Measurements from ENCODE around the gene LUC7L2. TPM values are rescaled to one million over a fixed set of nuclear protein-coding genes. Genes with fewer than 3 reads are reported as not detected.

LUC7L2 gene
- total RNA-seq, 1 experiment from 2014 or later = 74.2 TPM

DNA sequence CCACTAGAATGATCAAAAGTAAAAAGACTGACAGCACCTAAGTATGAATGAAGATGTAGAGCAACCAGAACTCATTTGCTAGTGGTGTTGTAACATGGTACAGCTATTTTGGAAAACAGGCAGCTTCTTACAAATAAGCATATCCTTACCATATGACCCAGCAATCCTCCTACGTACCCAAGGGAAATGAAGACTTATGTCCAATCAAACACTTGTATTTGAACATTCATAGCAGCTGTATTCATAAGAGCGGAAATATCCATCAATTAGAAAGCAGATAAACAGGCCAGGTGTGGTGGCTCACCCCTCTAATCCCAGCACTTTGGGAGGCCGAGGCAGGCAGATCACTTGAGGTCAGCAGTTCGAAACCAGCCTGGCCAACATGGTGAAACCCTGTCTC is 70.7 kb downstream of the LUC7L2 start:
- no peak for DNase-seq
- no peaks in the 10 kb centered on the region for H3K27me3 Mint-ChIP-seq (ENCODE audit: insufficient read depth, unreplicated experiment)
- intact Hi-C loops (cut with micrococcal nuclease; ENCODE audit: unreplicated experiment) = loop anchor here (5.0 kb wide), 1 partner anchor 52 kb away; the partner anchor contains the start of gene KLRG2
- Histone ChIP-seq H3K4me1 (peaks cover 23% of the 10 kb centered on the region), H3K36me3 (ENCODE audit: control insufficient read depth, insufficient read depth, low read length) (no peaks in the 10 kb centered on the region; the same call in 1 of the 2 replicates), H3K27me3 (replicated peaks; ENCODE audit: control insufficient read depth, insufficient read depth, low read length) (no peaks in the 10 kb centered on the region), H3K4me3 (ENCODE audit: low read depth, low read length) (no peak overlapping the region), H3K9me3 (no peaks in the 10 kb centered on the region)
- H3K27ac Mint-ChIP-seq (ENCODE audit: unreplicated experiment) = peak overlapping the region; percentile 31
- BruUV-seq (replicated peaks) = no TSS peak
- POLR2A ChIA-PET = interaction anchor here (1.5 kb wide), 1 partner anchor 71 kb away, joined by 4 read pairs; the partner anchor contains the start of gene LUC7L2
- CTCF ChIA-PET = interaction anchor here (1.2 kb wide), 1 partner anchor 90 kb away, joined by 3 read pairs; no protein-coding TSS in a partner anchor
- TF ChIP-seq, protein P1, sequence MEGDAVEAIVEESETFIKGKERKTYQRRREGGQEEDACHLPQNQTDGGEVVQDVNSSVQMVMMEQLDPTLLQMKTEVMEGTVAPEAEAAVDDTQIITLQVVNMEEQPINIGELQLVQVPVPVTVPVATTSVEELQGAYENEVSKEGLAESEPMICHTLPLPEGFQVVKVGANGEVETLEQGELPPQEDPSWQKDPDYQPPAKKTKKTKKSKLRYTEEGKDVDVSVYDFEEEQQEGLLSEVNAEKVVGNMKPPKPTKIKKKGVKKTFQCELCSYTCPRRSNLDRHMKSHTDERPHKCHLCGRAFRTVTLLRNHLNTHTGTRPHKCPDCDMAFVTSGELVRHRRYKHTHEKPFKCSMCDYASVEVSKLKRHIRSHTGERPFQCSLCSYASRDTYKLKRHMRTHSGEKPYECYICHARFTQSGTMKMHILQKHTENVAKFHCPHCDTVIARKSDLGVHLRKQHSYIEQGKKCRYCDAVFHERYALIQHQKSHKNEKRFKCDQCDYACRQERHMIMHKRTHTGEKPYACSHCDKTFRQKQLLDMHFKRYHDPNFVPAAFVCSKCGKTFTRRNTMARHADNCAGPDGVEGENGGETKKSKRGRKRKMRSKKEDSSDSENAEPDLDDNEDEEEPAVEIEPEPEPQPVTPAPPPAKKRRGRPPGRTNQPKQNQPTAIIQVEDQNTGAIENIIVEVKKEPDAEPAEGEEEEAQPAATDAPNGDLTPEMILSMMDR (IDR thresholded peaks at IDR 0.05; ENCODE audit: insufficient read depth in 1 of 2, low read depth in 1 of 2, low read length in 1 of 2, severe bottlenecking in 1 of 2, unreplicated experiment in 1 of 2) = no peak
- H3K4me1 Mint-ChIP-seq (ENCODE audit: low read depth, unreplicated experiment) = peaks cover 24% of the 10 kb centered on the region
- H3K4me3 Mint-ChIP-seq (ENCODE audit: unreplicated experiment) = no peak overlapping the region
- no peaks in the 10 kb centered on the region for H3K9me3 Mint-ChIP-seq (ENCODE audit: unreplicated experiment)
- H3K36me3 Mint-ChIP-seq (ENCODE audit: insufficient read depth, unreplicated experiment) = peaks cover 46% of the 10 kb centered on the region

DNA sequence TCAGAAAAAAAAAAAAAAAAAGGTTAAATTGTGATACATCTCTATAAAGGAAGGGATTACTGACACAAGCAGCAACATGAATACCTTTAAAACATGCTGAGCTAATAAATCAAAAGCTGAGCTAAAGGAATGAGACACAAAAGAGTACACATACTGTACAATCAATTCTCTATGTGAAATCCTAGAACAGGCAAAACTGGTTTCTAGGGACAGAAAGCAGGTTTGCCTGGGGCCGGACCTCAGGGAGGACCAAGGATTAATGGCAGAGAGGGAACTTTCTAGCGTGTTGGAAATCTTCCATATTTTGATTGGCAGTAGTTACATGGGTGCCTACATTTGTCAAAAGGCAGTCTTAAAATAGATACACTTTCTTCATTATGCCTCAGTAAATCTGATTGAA is 71.3 kb downstream of the LUC7L2 start:
- Mint-ChIP-seq H3K36me3 (ENCODE audit: insufficient read depth, unreplicated experiment) (peaks cover 41% of the 10 kb centered on the region), H3K4me3 (ENCODE audit: unreplicated experiment) (no peak overlapping the region), H3K9me3 (ENCODE audit: unreplicated experiment) (no peaks in the 10 kb centered on the region), H3K4me1 (ENCODE audit: low read depth, unreplicated experiment) (peaks cover 24% of the 10 kb centered on the region), H3K27ac (ENCODE audit: unreplicated experiment) (peak overlapping the region; percentile 31), H3K27me3 (ENCODE audit: insufficient read depth, unreplicated experiment) (no peaks in the 10 kb centered on the region)
- Histone ChIP-seq H3K36me3 (ENCODE audit: control insufficient read depth, insufficient read depth, low read length) (no peaks in the 10 kb centered on the region; the same call in 1 of the 2 replicates), H3K9me3 (no peaks in the 10 kb centered on the region), H3K4me1 (peaks cover 23% of the 10 kb centered on the region), H3K4me3 (ENCODE audit: low read depth, low read length) (no peak overlapping the region), H3K27me3 (replicated peaks; ENCODE audit: control insufficient read depth, insufficient read depth, low read length) (no peaks in the 10 kb centered on the region)
- no TSS peak for BruUV-seq (replicated peaks)
- CTCF ChIA-PET = interaction anchor here (0.7 to 1.2 kb wide), 4 partner anchors 54 to 510 kb away, joined by 3 to 4 read pairs (median 4); no protein-coding TSS in a partner anchor
- intact Hi-C loops (cut with micrococcal nuclease; ENCODE audit: unreplicated experiment) = loop anchor here (5.0 kb wide), 1 partner anchor 51 kb away; the partner anchor contains the start of gene KLRG2
- DNase-seq = peak; percentile 65 to 79
- POLR2A ChIA-PET = interaction anchor here (0.6 to 1.5 kb wide), 3 partner anchors 71 to 346 kb away, joined by 3 to 4 read pairs (median 3); partner anchors contain the start of gene LUC7L2
- TF ChIP-seq, protein P1 (IDR thresholded peaks at IDR 0.05; ENCODE audit: insufficient read depth in 1 of 2, low read depth in 1 of 2, low read length in 1 of 2, severe bottlenecking in 1 of 2, unreplicated experiment in 1 of 2) = no peak

DNA sequence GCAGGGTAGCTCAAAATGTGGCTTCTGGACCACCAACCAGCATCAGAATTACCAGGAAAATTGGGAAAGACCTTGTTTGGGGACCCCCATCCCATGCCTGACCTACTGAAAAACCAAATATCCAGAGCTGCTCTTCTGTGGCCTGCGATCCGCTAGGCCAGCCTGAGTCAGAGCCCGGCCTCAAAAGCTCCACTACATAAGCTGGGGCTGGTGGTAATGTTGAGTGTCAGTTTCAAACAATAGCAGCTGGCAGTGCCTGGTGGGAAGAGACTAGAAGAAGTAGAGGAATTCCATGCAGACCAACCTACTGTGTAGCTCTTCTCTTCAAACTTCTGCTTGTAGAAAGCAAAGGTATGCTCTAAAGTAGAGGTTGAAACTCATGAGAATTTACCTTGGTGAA is 71.8 kb downstream of the LUC7L2 start:
- H3K36me3 ChIP-seq (ENCODE audit: control insufficient read depth, insufficient read depth, low read length) = no peaks in the 10 kb centered on the region; the same call in 1 of the 2 replicates
- Mint-ChIP-seq H3K27me3 (ENCODE audit: insufficient read depth, unreplicated experiment) (no peaks in the 10 kb centered on the region), H3K4me3 (ENCODE audit: unreplicated experiment) (no peak overlapping the region), H3K9me3 (ENCODE audit: unreplicated experiment) (no peaks in the 10 kb centered on the region), H3K27ac (ENCODE audit: unreplicated experiment) (peak overlapping the region; percentile 31), H3K36me3 (ENCODE audit: insufficient read depth, unreplicated experiment) (peaks cover 41% of the 10 kb centered on the region), H3K4me1 (ENCODE audit: low read depth, unreplicated experiment) (peaks cover 24% of the 10 kb centered on the region)
- peaks cover 23% of the 10 kb centered on the region for H3K4me1 ChIP-seq
- no TSS peak for BruUV-seq (replicated peaks)
- TF ChIP-seq, protein P1 (IDR thresholded peaks at IDR 0.05; ENCODE audit: insufficient read depth in 1 of 2, low read depth in 1 of 2, low read length in 1 of 2, severe bottlenecking in 1 of 2, unreplicated experiment in 1 of 2) = no peak
- ChIA-PET CTCF (interaction anchor here (0.7 to 1.2 kb wide), 4 partner anchors 53 to 509 kb away, joined by 3 to 4 read pairs (median 4); no protein-coding TSS in a partner anchor), POLR2A (interaction anchor here (0.6 to 1.5 kb wide), 3 partner anchors 72 to 346 kb away, joined by 3 to 4 read pairs (median 3); partner anchors contain the start of gene LUC7L2)
- H3K27me3 ChIP-seq (replicated peaks; ENCODE audit: control insufficient read depth, insufficient read depth, low read length) = no peaks in the 10 kb centered on the region
- intact Hi-C loops (cut with micrococcal nuclease; ENCODE audit: unreplicated experiment) = loop anchor here (5.0 kb wide), 1 partner anchor 51 kb away; the partner anchor contains the start of gene KLRG2
- DNase-seq = peak in 1 of 2 experiments; percentile 15
- no peaks in the 10 kb centered on the region for H3K9me3 ChIP-seq
- no peak overlapping the region for H3K4me3 ChIP-seq (ENCODE audit: low read depth, low read length)

Data from Caco-2 (cell line).